Lower leg skin (tissue), 4 donors: ENCODE data around the gene STXBP1. TPM values are rescaled to one million over a fixed set of nuclear protein-coding genes. Genes with fewer than 3 reads are reported as not detected.
A peak's percentile ranks its signal among the peaks of the same experiment; 100 is the strongest.

ENCODE experiments used
- DNase-seq, 2 donors: peaks; one replicate each; pipeline ENCODE4 v3.0.0-alpha.2; 2019; ENCODE audit warnings: low spot score in 2 of 2
- H3K4me3 ChIP-seq: fragments of 200-600 bp; sonication (generic); 2 replicates; pipeline ENCODE4 v1.5.1; 2017; ENCODE audit warnings: mild to moderate bottlenecking, low read depth; ENCODE audit not compliant: poor library complexity, severe bottlenecking
- CTCF ChIP-seq, 3 donors: fragments of 450-650 bp; IDR thresholded peaks; one replicate each; pipeline ENCODE4 v1.5.1; 2016; ENCODE audit warnings: antibody characterized with exemption in 3 of 3, mild to moderate bottlenecking in 3 of 3, moderate library complexity in 2 of 3
- POLR2A ChIP-seq, 2 donors: fragments of 450-650 bp; IDR thresholded peaks; one replicate each; pipeline ENCODE4 v1.6.1; 2016 to 2017; ENCODE audit warnings: antibody characterized with exemption in 2 of 2, mild to moderate bottlenecking in 1 of 2, moderate library complexity in 1 of 2
- WGBS, 2 donors: methylation state at CpG; one replicate each; pipeline ENCODE4 v1.1.5; 2018; 5-methylcytosine and 5-hydroxymethylcytosine counted together
- intact Hi-C: fragments of 100-400 bp; cut with DNase I; formaldehyde crosslinking; loops from one replicate; pipeline ENCODE4 v1.15.0; 2023; ENCODE audit warnings: low total_unique reads
- total RNA-seq, 4 donors: library from RNA; depleted of rRNA; stranded (reverse); fragments of >200 nt; gene quantifications; one replicate each; pipeline ENCODE4 v1.1.0, GENCODE V29; 2016

The STXBP1 gene
- total RNA-seq, 4 donors from 2014 or later: 17.4 to 66.8 (median 30.5) TPM

- intact Hi-C loops: loop anchor here (10.0 kb wide), 1 partner anchor 51 kb away; no protein-coding TSS in a partner anchor
- TF ChIP-seq POLR2A (IDR thresholded peaks at IDR 0.05) (no peak), CTCF (IDR thresholded peaks at IDR 0.05) (no peak)
- no peak overlapping the region for H3K4me3 ChIP-seq
- DNase-seq: peak in 1 of 2 donors; percentile 77
- 36 to 49% methylated on average over 7 of the region's 7 CpGs for WGBS, 2 donors
Observed at GRCh38 chr9:127634021-127634420, 21.9 kb downstream of the STXBP1 start.

GRCh38 chr9:127634698-127635097 is 22.6 kb downstream of the STXBP1 start:
- intact Hi-C loops: loop anchor here (10.0 kb wide), 1 partner anchor 50 kb away; no protein-coding TSS in a partner anchor
- no peak overlapping the region for H3K4me3 ChIP-seq
- DNase-seq: peak in 1 of 2 donors; percentile 25
- 91 to 93% methylated on average over 5 of the region's 5 CpGs for WGBS, 2 donors
- TF ChIP-seq POLR2A (IDR thresholded peaks at IDR 0.05) (no peak), CTCF (IDR thresholded peaks at IDR 0.05) (no peak)

- TF ChIP-seq POLR2A (IDR thresholded peaks at IDR 0.05) (no peak), CTCF (IDR thresholded peaks at IDR 0.05) (no peak)
- intact Hi-C loops: loop anchor here (10.0 kb wide), 1 partner anchor 50 kb away; no protein-coding TSS in a partner anchor
Observed at GRCh38 chr9:127635201-127635735, 23.2 kb downstream of the STXBP1 start.

GRCh38 chr9:127637322-127637847 is 25.3 kb downstream of the STXBP1 start:
- intact Hi-C loops: loop anchor here (10.0 kb wide), 1 partner anchor 47 kb away; no protein-coding TSS in a partner anchor
- H3K4me3 ChIP-seq: no peak overlapping the region
- 23 to 33% methylated on average over 11 of the region's 11 CpGs for WGBS, 2 donors
- TF ChIP-seq POLR2A (IDR thresholded peaks at IDR 0.05) (no peak), CTCF (IDR thresholded peaks at IDR 0.05) (no peak)
- DNase-seq: no peak

More at GRCh38 chr9:127635201-127635735, 23.2 kb downstream of the STXBP1 start:
- 92 to 96% methylated on average over 8 of the region's 8 CpGs for WGBS, 2 donors
- DNase-seq: no peak
- H3K4me3 ChIP-seq: no peak overlapping the region

GRCh38 chr9:127640908-127641545 is 28.9 kb downstream of the STXBP1 start:
- no peak for DNase-seq
- TF ChIP-seq POLR2A (IDR thresholded peaks at IDR 0.05): no peak
- no peak for TF ChIP-seq CTCF (IDR thresholded peaks at IDR 0.05)
- H3K4me3 ChIP-seq: no peak overlapping the region
- 90 to 96% methylated on average over 5 of the region's 5 CpGs for WGBS, 2 donors
- intact Hi-C loops: no loop called here
